Left ventricle myocardium inferior (tissue), 1 donor: ENCODE measurements around the gene LAMB3. TPM values are rescaled to one million over a fixed set of nuclear protein-coding genes. Genes with fewer than 3 reads are reported as not detected.
"Not testable (repeated sequence)": the region's sequence is repeated elsewhere in the genome, so short reads cannot be mapped to it uniquely, and the experiment has no call there.

ENCODE experiments used
- DNase-seq: peaks from one replicate; pipeline ENCODE4 v3.0.0-alpha.2; 2020
- H3K27ac ChIP-seq: fragments of 200-600 bp; replicated peaks from 2 replicates; pipeline ENCODE4 v1.8.0; 2021
- H3K27me3 ChIP-seq: fragments of 200-600 bp; 2 replicates; pipeline ENCODE4 v1.8.0; 2021; ENCODE audit warnings: low read depth
- H3K36me3 ChIP-seq: fragments of 200-600 bp; 2 replicates; pipeline ENCODE4 v1.8.0; 2021
- H3K4me1 ChIP-seq: fragments of 200-600 bp; 2 replicates; pipeline ENCODE4 v1.8.0; 2021
- H3K4me3 ChIP-seq: fragments of 200-600 bp; 2 replicates; pipeline ENCODE4 v1.8.0; 2021; ENCODE audit warnings: mild to moderate bottlenecking, moderate library complexity
- H3K9me3 ChIP-seq: fragments of 200-600 bp; replicated peaks from 2 replicates; pipeline ENCODE4 v1.8.0; 2021
- CTCF ChIP-seq: fragments of 200-600 bp; IDR thresholded peaks from 2 replicates; pipeline ENCODE4 v1.8.0; 2021; ENCODE audit warnings: antibody characterized with exemption, mild to moderate bottlenecking, borderline replicate concordance
- intact Hi-C: fragments of 100-400 bp; cut with micrococcal nuclease; formaldehyde crosslinking; loops from one replicate; pipeline ENCODE4 v1.11.0; 2022
- long read RNA-seq: library from polyadenylated mRNA; unstranded; transcript quantifications from one replicate; pipeline ENCODE4 v2.0.0, GENCODE V29; 2021
- total RNA-seq: library from RNA; stranded (reverse); fragmentation: NEBNext Ultra II Directional; extraction: Animal tissue kit (Norgen Biotek cat#: 25700); gene quantifications from one replicate; pipeline ENCODE4 v1.2.1, GENCODE V29; 2021
- donor health status: DM: no; HTN: yes; CAD: no; lungs with severe emphysema.

Gene LAMB3
- total RNA-seq = 6.5 TPM
- long read RNA-seq, partial matches to known transcripts = 11 of 14 reads
- long read RNA-seq, other reads (novel, unspliced or antisense) = 3 of 14 reads

GRCh38 chr1:209652121-209652735 lies at the start of gene LAMB3:
Gene LAMB3 (minus strand): TSS chr1:209652425. CDS start chr1:209650944, 1,481 bp downstream.
- DNase-seq = no peak
- H3K9me3 ChIP-seq = no peaks in the 10 kb centered on the region
- intact Hi-C loops = no loop called here
- TF ChIP-seq CTCF = no peak
- peaks cover 68% of the 10 kb centered on the region for H3K4me1 ChIP-seq
- H3K27ac ChIP-seq = peak within 1 kb of the TSS; percentile 90
- no peak within 1 kb of the TSS for H3K4me3 ChIP-seq
- H3K36me3 ChIP-seq = no peaks in the 10 kb centered on the region
- H3K27me3 ChIP-seq = no peaks in the 10 kb centered on the region

GRCh38 chr1:209700686-209701085 lies 48.5 kb upstream of the LAMB3 start:
- H3K9me3 ChIP-seq, H3K4me3 ChIP-seq, H3K27me3 ChIP-seq, DNase-seq, H3K27ac ChIP-seq, intact Hi-C loops, H3K36me3 ChIP-seq: not testable (repeated sequence)
- peaks cover 23% of the 10 kb centered on the region for H3K4me1 ChIP-seq

- intact Hi-C loops = loop anchor here (10.0 kb wide), 1 partner anchor 48 kb away; no protein-coding TSS in a partner anchor
- no peak for TF ChIP-seq CTCF
- H3K27me3 ChIP-seq = no peaks in the 10 kb centered on the region
Measured at GRCh38 chr1:209697126-209697525, 44.9 kb upstream of the LAMB3 start.

GRCh38 chr1:209696673-209697072 lies 44.4 kb upstream of the LAMB3 start:
- intact Hi-C loops = loop anchor here (10.0 kb wide), 1 partner anchor 48 kb away; no protein-coding TSS in a partner anchor
- Histone ChIP-seq H3K4me3 (no peak overlapping the region), H3K9me3 (no peaks in the 10 kb centered on the region), H3K27me3 (no peaks in the 10 kb centered on the region), H3K4me1 (peaks cover 15% of the 10 kb centered on the region), H3K36me3 (no peaks in the 10 kb centered on the region), H3K27ac (no peak overlapping the region)
- DNase-seq = no peak
- TF ChIP-seq CTCF = no peak

More at GRCh38 chr1:209697126-209697525, 44.9 kb upstream of the LAMB3 start:
- no peak for DNase-seq
- peaks cover 12% of the 10 kb centered on the region for H3K4me1 ChIP-seq
- H3K9me3 ChIP-seq = no peaks in the 10 kb centered on the region
- no peaks in the 10 kb centered on the region for H3K36me3 ChIP-seq
- H3K4me3 ChIP-seq = no peak overlapping the region
- H3K27ac ChIP-seq = no peak overlapping the region

- no peak overlapping the region for H3K4me3 ChIP-seq
- no peaks in the 10 kb centered on the region for H3K27me3 ChIP-seq
- peaks cover 32% of the 10 kb centered on the region for H3K4me1 ChIP-seq
- H3K9me3 ChIP-seq = no peaks in the 10 kb centered on the region
- H3K27ac ChIP-seq = peak overlapping the region; percentile 41
- peak; percentile 88 for TF ChIP-seq CTCF
- intact Hi-C loops = loop anchor here (5.0 to 10.0 kb wide), 2 partner anchors 52 to 116 kb away; no protein-coding TSS in a partner anchor
- DNase-seq = peak; percentile 68
- no peaks in the 10 kb centered on the region for H3K36me3 ChIP-seq
Measured at GRCh38 chr1:209692745-209693504, 40.7 kb upstream of the LAMB3 start.
